ENCODE data around the gene NPHS1.

DNA sequence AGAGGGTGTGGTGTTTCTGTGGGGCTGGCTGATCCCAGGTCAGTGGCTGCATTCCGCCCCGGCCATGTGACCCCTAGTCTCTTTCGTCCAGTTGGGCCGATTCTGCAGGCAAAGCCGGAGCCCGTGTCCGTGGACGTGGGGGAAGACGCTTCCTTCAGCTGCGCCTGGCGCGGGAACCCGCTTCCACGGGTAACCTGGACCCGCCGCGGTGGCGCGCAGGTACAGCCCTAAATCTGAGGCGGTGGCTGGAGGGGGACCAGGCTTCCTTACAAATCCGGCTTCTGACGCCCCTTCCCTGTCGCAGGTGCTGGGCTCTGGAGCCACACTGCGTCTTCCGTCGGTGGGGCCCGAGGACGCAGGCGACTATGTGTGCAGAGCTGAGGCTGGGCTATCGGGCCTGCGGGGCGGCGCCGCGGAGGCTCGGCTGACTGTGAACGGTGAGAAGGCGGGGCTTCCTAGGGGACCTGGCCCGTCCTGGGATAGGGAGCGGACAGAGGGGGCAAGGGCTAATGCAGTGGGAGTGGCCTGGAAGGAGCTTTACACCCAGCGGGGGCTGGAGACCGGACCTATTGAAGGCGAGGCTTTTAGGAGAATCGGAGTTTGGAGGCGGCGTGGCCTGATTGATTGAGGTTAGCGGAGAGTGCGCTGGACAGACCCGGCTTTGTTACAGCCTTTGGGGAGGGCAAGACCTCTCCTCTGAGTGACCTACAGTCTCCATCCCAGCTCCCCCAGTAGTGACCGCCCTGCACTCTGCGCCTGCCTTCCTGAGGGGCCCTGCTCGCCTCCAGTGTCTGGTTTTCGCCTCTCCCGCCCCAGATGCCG, 8.7 kb upstream of the NPHS1 start:
- TF ChIP-seq, protein P1, sequence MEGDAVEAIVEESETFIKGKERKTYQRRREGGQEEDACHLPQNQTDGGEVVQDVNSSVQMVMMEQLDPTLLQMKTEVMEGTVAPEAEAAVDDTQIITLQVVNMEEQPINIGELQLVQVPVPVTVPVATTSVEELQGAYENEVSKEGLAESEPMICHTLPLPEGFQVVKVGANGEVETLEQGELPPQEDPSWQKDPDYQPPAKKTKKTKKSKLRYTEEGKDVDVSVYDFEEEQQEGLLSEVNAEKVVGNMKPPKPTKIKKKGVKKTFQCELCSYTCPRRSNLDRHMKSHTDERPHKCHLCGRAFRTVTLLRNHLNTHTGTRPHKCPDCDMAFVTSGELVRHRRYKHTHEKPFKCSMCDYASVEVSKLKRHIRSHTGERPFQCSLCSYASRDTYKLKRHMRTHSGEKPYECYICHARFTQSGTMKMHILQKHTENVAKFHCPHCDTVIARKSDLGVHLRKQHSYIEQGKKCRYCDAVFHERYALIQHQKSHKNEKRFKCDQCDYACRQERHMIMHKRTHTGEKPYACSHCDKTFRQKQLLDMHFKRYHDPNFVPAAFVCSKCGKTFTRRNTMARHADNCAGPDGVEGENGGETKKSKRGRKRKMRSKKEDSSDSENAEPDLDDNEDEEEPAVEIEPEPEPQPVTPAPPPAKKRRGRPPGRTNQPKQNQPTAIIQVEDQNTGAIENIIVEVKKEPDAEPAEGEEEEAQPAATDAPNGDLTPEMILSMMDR (conservative IDR thresholded peaks at IDR 0.05) = no peak
- TF ChIP-seq ZFX (IDR thresholded peaks at IDR 0.05) = no peak

Data from C4-2B (cell line).